ENCODE data around the gene HRH3. TPM values are rescaled to one million over a fixed set of nuclear protein-coding genes. Genes with fewer than 3 reads are reported as not detected.

The HRH3 gene
- total RNA-seq, 1 experiment from 2014 or later = 1.8 TPM

GRCh38 chr20:62172666-62173065 is 47.4 kb downstream of the HRH3 start:
- Histone ChIP-seq H3K79me2 (ENCODE audit: insufficient read depth, low read length) (no peaks in the 10 kb centered on the region), H3K4ac (ENCODE audit: low read depth, low read length) (no peak overlapping the region), H2BK15ac (ENCODE audit: low read depth, low read length) (no peak overlapping the region), H3K9me3 (ENCODE audit: control insufficient read depth, low read depth, low read length) (no peaks in the 10 kb centered on the region), H2AK5ac (ENCODE audit: insufficient read length, low read length) (no peak overlapping the region), H3K27ac (ENCODE audit: insufficient read length, low read depth, low read length) (no peak overlapping the region), H2BK5ac (ENCODE audit: insufficient read length, low read length) (no peak overlapping the region), H4K91ac (ENCODE audit: insufficient read length, low read depth, low read length) (no peak overlapping the region), H3K23ac (ENCODE audit: insufficient read length, low read depth, low read length) (no peak overlapping the region), H2AFZ (ENCODE audit: low read length) (no peak overlapping the region), H3K27me3 (ENCODE audit: insufficient read depth, low read length) (no peaks in the 10 kb centered on the region), H4K8ac (replicated peaks; ENCODE audit: insufficient read length, low read depth, low read length) (no peak overlapping the region), H3K4me2 (ENCODE audit: insufficient read depth, insufficient read length, low read length) (no peak overlapping the region), H3T11ph (ENCODE audit: low read length) (no peak overlapping the region), H3K4me1 (ENCODE audit: insufficient read depth, low read length) (no peaks in the 10 kb centered on the region), H3K14ac (ENCODE audit: insufficient read depth, low read length) (no peak overlapping the region), H2BK12ac (ENCODE audit: insufficient read length, low read depth, low read length) (no peak overlapping the region), H4K5ac (ENCODE audit: insufficient read length, low read depth, low read length) (no peak overlapping the region), H3K79me1 (ENCODE audit: insufficient read depth, low read depth, low read length, poor library complexity, severe bottlenecking) (no peaks in the 10 kb centered on the region), H3K9ac (ENCODE audit: extremely low read depth, insufficient read length, low read length) (no peak overlapping the region), H3K23me2 (ENCODE audit: insufficient read length, low read depth, low read length, poor library complexity, severe bottlenecking) (no peaks in the 10 kb centered on the region), H2BK20ac (ENCODE audit: low read depth, low read length, poor library complexity, severe bottlenecking) (no peak overlapping the region), H3K56ac (ENCODE audit: insufficient read length, low read depth, low read length) (no peak overlapping the region), H4K20me1 (ENCODE audit: control insufficient read depth, insufficient read depth, insufficient read length) (no peaks in the 10 kb centered on the region), H2BK120ac (ENCODE audit: low read depth, low read length, poor library complexity, severe bottlenecking) (no peak overlapping the region), H3K18ac (ENCODE audit: insufficient read length, low read depth, low read length) (no peak overlapping the region)
- H3K9me3 Mint-ChIP-seq = no peaks in the 10 kb centered on the region
- peaks cover 9 to 48% (median 33%) of the 10 kb centered on the region in 3 experiments for H3K36me3 Mint-ChIP-seq (ENCODE audit: insufficient read depth in 1 of 3, low read depth in 3 of 3)
- H3K27me3 Mint-ChIP-seq (ENCODE audit: low read depth) = no peaks in the 10 kb centered on the region; the same call in 1 of the 2 replicates
- no peak for DNase-seq
- no peak overlapping the region for H3K4me3 Mint-ChIP-seq
- no CpG with 5 or more reads among the region's 18 CpGs for WGBS (ENCODE audit: extremely low coverage, insufficient read length, low lambda C conversion rate)
- H3K4me1 Mint-ChIP-seq = no peaks in the 10 kb centered on the region
- H3K27ac Mint-ChIP-seq = no peak overlapping the region
- no peak for TF ChIP-seq CTCF (conservative IDR thresholded peaks at IDR 0.05)
